Measurements from ENCODE around the gene OVCH1.

DNA sequence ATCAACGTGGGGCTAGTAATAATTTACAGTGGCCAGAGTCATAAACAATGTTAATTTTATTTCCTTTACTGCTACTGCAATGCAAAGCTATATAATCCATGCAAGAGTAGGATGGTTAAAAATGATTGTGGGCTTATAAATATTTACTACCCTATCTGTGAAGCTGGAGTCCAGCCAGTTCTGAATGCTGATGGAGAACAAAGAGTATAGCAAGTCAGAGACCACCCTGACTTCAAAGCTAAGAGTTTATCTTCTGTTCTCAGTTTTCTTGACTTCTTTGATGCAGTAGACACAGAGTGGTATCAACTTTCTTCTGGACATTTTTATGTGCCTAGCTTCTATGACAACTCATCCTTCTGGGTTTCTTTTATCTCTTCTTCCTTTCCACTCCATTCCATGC lies 34.0 kb upstream of the OVCH1 start:
- TF ChIP-seq POLR2A (IDR thresholded peaks at IDR 0.05), result no peak
- TF ChIP-seq, protein P1, sequence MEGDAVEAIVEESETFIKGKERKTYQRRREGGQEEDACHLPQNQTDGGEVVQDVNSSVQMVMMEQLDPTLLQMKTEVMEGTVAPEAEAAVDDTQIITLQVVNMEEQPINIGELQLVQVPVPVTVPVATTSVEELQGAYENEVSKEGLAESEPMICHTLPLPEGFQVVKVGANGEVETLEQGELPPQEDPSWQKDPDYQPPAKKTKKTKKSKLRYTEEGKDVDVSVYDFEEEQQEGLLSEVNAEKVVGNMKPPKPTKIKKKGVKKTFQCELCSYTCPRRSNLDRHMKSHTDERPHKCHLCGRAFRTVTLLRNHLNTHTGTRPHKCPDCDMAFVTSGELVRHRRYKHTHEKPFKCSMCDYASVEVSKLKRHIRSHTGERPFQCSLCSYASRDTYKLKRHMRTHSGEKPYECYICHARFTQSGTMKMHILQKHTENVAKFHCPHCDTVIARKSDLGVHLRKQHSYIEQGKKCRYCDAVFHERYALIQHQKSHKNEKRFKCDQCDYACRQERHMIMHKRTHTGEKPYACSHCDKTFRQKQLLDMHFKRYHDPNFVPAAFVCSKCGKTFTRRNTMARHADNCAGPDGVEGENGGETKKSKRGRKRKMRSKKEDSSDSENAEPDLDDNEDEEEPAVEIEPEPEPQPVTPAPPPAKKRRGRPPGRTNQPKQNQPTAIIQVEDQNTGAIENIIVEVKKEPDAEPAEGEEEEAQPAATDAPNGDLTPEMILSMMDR (IDR thresholded peaks at IDR 0.05), result no peak
